ENCODE measurements around the gene DGKG. TPM values are rescaled to one million over a fixed set of nuclear protein-coding genes. Genes with fewer than 3 reads are reported as not detected.

The DGKG gene
- total RNA-seq, 1 donor from 2014 or later: 1.4 TPM

GRCh38 chr3:186181901-186182300, 180.1 kb downstream of the DGKG start:
- DNase-seq (ENCODE audit: low spot score): no peak
- ATAC-seq: no peak

- DNase-seq (ENCODE audit: low spot score) (no peak), ATAC-seq (no peak)
Observed at GRCh38 chr3:186180891-186181481, 181.0 kb downstream of the DGKG start.

GRCh38 chr3:186180151-186180550, 181.9 kb downstream of the DGKG start:
- no peak for ATAC-seq

GRCh38 chr3:186178412-186178811, 183.6 kb downstream of the DGKG start:
- ATAC-seq: no peak
- no peak for DNase-seq (ENCODE audit: low spot score)

More at GRCh38 chr3:186180151-186180550, 181.9 kb downstream of the DGKG start:
- no peak for DNase-seq (ENCODE audit: low spot score)

- DNase-seq (ENCODE audit: low spot score) (no peak), ATAC-seq (peak; percentile 13)
Observed at GRCh38 chr3:186176373-186176990, 185.6 kb downstream of the DGKG start.

GRCh38 chr3:186173224-186173815, 188.7 kb downstream of the DGKG start:
- no peak for ATAC-seq
- no peak for DNase-seq (ENCODE audit: low spot score)

GRCh38 chr3:186172353-186172752, 189.7 kb downstream of the DGKG start:
- ATAC-seq: no peak
- peak; percentile 19 for DNase-seq (ENCODE audit: low spot score)

GRCh38 chr3:186171521-186171920, 190.5 kb downstream of the DGKG start:
- no peak for ATAC-seq
- no peak for DNase-seq (ENCODE audit: low spot score)

- no peak for DNase-seq (ENCODE audit: low spot score)
- ATAC-seq: no peak
Observed at GRCh38 chr3:186170516-186170915, 191.5 kb downstream of the DGKG start.

GRCh38 chr3:186169379-186169778, 192.7 kb downstream of the DGKG start:
- no peak for ATAC-seq
- no peak for DNase-seq (ENCODE audit: low spot score)

- ATAC-seq: no peak
- no peak for DNase-seq (ENCODE audit: low spot score)
Observed at GRCh38 chr3:186168976-186169375, 193.1 kb downstream of the DGKG start.

- ATAC-seq (no peak), DNase-seq (ENCODE audit: low spot score) (no peak)
Observed at GRCh38 chr3:186167646-186168395, 194.2 kb downstream of the DGKG start.

- no peak for ATAC-seq
- DNase-seq (ENCODE audit: low spot score): no peak
Observed at GRCh38 chr3:186166491-186167288, 195.3 kb downstream of the DGKG start.

- DNase-seq (ENCODE audit: low spot score) (no peak), ATAC-seq (no peak)
Observed at GRCh38 chr3:186166036-186166435, 196.0 kb downstream of the DGKG start.

- ATAC-seq: no peak
- DNase-seq (ENCODE audit: low spot score): no peak
Observed at GRCh38 chr3:186165331-186165730, 196.7 kb downstream of the DGKG start.

- DNase-seq (ENCODE audit: low spot score) (peak; percentile 22), ATAC-seq (no peak)
Observed at GRCh38 chr3:186164696-186165095, 197.3 kb downstream of the DGKG start.

- DNase-seq (ENCODE audit: low spot score): peak; percentile 40
- peak; percentile 42 for ATAC-seq
Observed at GRCh38 chr3:186162221-186162620, 199.8 kb downstream of the DGKG start.

- DNase-seq (ENCODE audit: low spot score) (peak; percentile 7), ATAC-seq (no peak)
Observed at GRCh38 chr3:186160691-186161243, 201.3 kb downstream of the DGKG start.

GRCh38 chr3:186154641-186155040, 207.4 kb downstream of the DGKG start:
- no peak for DNase-seq (ENCODE audit: low spot score)
- no peak for ATAC-seq

- ATAC-seq: no peak
- DNase-seq (ENCODE audit: low spot score): no peak
Observed at GRCh38 chr3:186152889-186153292, 209.1 kb downstream of the DGKG start.

GRCh38 chr3:186152361-186152798, 209.7 kb downstream of the DGKG start:
- no peak for DNase-seq (ENCODE audit: low spot score)
- no peak for ATAC-seq

All from left lobe of liver (tissue), 2 donors.